Stimulated activated CD8-positive, alpha-beta memory T cell treated with anti-CD3 and anti-CD28 coated beads, Interleukin-7, amount 100 ng/mL, for 24 hours (primary cell): ENCODE results near the gene GPRIN3.

Experiments
- DNase-seq: peaks from one replicate; pipeline ENCODE4 v3.0.0-alpha.2; 2020; ENCODE audit warnings: low read depth

Gene GPRIN3

GRCh38 chr4:89290727-89291516 lies 16.7 kb downstream of the GPRIN3 start:
- DNase-seq, result no peak

- DNase-seq, result no peak
These were observed 18.3 kb downstream of the GPRIN3 start for GRCh38 chr4:89289312-89289711.

GRCh38 chr4:89288430-89288829 lies 19.2 kb downstream of the GPRIN3 start:
- no peak for DNase-seq

GRCh38 chr4:89287945-89288344 lies 19.7 kb downstream of the GPRIN3 start:
- no peak for DNase-seq

GRCh38 chr4:89285745-89286144 lies 21.9 kb downstream of the GPRIN3 start:
- DNase-seq, result no peak

GRCh38 chr4:89284828-89285227 lies 22.8 kb downstream of the GPRIN3 start:
- DNase-seq, result no peak

- DNase-seq, result no peak
These were observed 23.6 kb downstream of the GPRIN3 start for GRCh38 chr4:89284020-89284424.

GRCh38 chr4:89283226-89284009 lies 24.2 kb downstream of the GPRIN3 start:
- DNase-seq, result no peak

- DNase-seq, result no peak
These were observed 28.2 kb downstream of the GPRIN3 start for GRCh38 chr4:89279385-89279784.

- DNase-seq, result no peak
These were observed 30.2 kb downstream of the GPRIN3 start for GRCh38 chr4:89277412-89277811.

GRCh38 chr4:89276296-89276695 lies 31.3 kb downstream of the GPRIN3 start:
- DNase-seq, result no peak

- DNase-seq, result no peak
These were observed 32.0 kb downstream of the GPRIN3 start for GRCh38 chr4:89275587-89275986.

GRCh38 chr4:89273741-89274141 lies 33.9 kb downstream of the GPRIN3 start:
- DNase-seq, result no peak

- DNase-seq, result no peak
These were observed 36.8 kb downstream of the GPRIN3 start for GRCh38 chr4:89270792-89271191.

- no peak for DNase-seq
These were observed 38.4 kb downstream of the GPRIN3 start for GRCh38 chr4:89269121-89269666.

GRCh38 chr4:89268679-89269078 lies 38.9 kb downstream of the GPRIN3 start:
- no peak for DNase-seq

GRCh38 chr4:89267846-89268245 lies 39.8 kb downstream of the GPRIN3 start:
- DNase-seq, result no peak

- DNase-seq, result no peak
These were observed 40.2 kb downstream of the GPRIN3 start for GRCh38 chr4:89267392-89267791.

- no peak for DNase-seq
These were observed 41.5 kb downstream of the GPRIN3 start for GRCh38 chr4:89266128-89266527.

- DNase-seq, result no peak
These were observed 44.3 kb downstream of the GPRIN3 start for GRCh38 chr4:89263265-89263664.

- DNase-seq, result no peak
These were observed 48.1 kb downstream of the GPRIN3 start for GRCh38 chr4:89259301-89260028.

GRCh38 chr4:89258506-89258905 lies 49.1 kb downstream of the GPRIN3 start:
- no peak for DNase-seq
